ENCODE measurements around the gene EIF4EBP2. TPM values are rescaled to one million over a fixed set of nuclear protein-coding genes. Genes with fewer than 3 reads are reported as not detected.
A peak's percentile ranks its signal among the peaks of the same experiment; 100 is the strongest.

Gene EIF4EBP2
- total and polyA plus RNA-seq, 2 experiments from 2014 or later, result 42.0 to 131 TPM

- no peak for TF ChIP-seq CTCF (conservative IDR thresholded peaks at IDR 0.05; ENCODE audit: low read depth in 2 of 2)
- TF ChIP-seq EZH2 (IDR thresholded peaks at IDR 0.05; ENCODE audit: low read depth, unreplicated experiment), result no peak
- TF ChIP-seq ZNF114 (CRISPR knock-in tag; IDR thresholded peaks at IDR 0.05), result no peak
These were observed 71.7 kb downstream of the EIF4EBP2 start (continued) for GRCh38 chr10:70475661-70476060.

- Histone ChIP-seq H3K79me2 (replicated peaks; ENCODE audit: insufficient read depth) (peaks cover 25% of the 10 kb centered on the region), H3K4me2 (no peak overlapping the region), H2AFZ (no peak overlapping the region), H3K4me3 (no peak overlapping the region), H3K9me2 (ENCODE audit: insufficient read depth) (no peaks in the 10 kb centered on the region), H4K20me1 (replicated peaks; ENCODE audit: insufficient read depth) (no peaks in the 10 kb centered on the region; the same call in 1 of the 2 replicates), H3K27me3 (ENCODE audit: insufficient read depth) (0 out of 2 replicates have a peak, but pooled peaks cover 3% of the 10 kb centered on the region), H3F3A (replicated peaks; ENCODE audit: low read depth) (peaks cover 10% of the 10 kb centered on the region; the same call in 1 of the 2 replicates), H3K27ac (ENCODE audit: low read depth) (no peak overlapping the region), H3K4me1 (ENCODE audit: insufficient read depth) (peaks cover 28% of the 10 kb centered on the region), H3K36me3 (ENCODE audit: insufficient read depth) (no peaks in the 10 kb centered on the region)
- no peaks in the 10 kb centered on the region for H3K36me3 Mint-ChIP-seq (ENCODE audit: low read depth)
- ATAC-seq (no peak), DNase-seq (ENCODE audit: low spot score) (no peak)
- no peaks in the 10 kb centered on the region for H3K9me3 Mint-ChIP-seq
- no peak overlapping the region for H3K27ac Mint-ChIP-seq
- H3K4me1 Mint-ChIP-seq, result peaks cover 31% of the 10 kb centered on the region
- H3K4me3 Mint-ChIP-seq, result peak overlapping the region; percentile 80; the same call in 1 of the 3 replicates
- H3K27me3 Mint-ChIP-seq (ENCODE audit: insufficient read depth, low read depth, poor library complexity), result peaks cover 26% of the 10 kb centered on the region
- TF ChIP-seq STAT1 (IDR thresholded peaks at IDR 0.05; ENCODE audit: unreplicated experiment) (no peak), NANOG (IDR thresholded peaks at IDR 0.05; ENCODE audit: borderline replicate concordance) (no peak), ETS1 (IDR thresholded peaks at IDR 0.05) (no peak), EZH2 (IDR thresholded peaks at IDR 0.05; ENCODE audit: low read depth, unreplicated experiment) (no peak), CREB1 (CRISPR knock-in tag; IDR thresholded peaks at IDR 0.05; ENCODE audit: low read depth) (no peak), ZNF114 (CRISPR knock-in tag; IDR thresholded peaks at IDR 0.05) (no peak), EZH2phosphoT487 (IDR thresholded peaks at IDR 0.05; ENCODE audit: unreplicated experiment) (no peak), CTCF (conservative IDR thresholded peaks at IDR 0.05; ENCODE audit: low read depth in 2 of 2) (no peak), ZNF462 (CRISPR knock-in tag; IDR thresholded peaks at IDR 0.05) (no peak), POLR2AphosphoS5 (IDR thresholded peaks at IDR 0.05; ENCODE audit: low read depth) (no peak)
These were observed 72.5 kb downstream of the EIF4EBP2 start for GRCh38 chr10:70476249-70477035.
